Upper lobe of left lung (tissue), 4 donors: Measurements from ENCODE around the gene PHTF1.
"Not testable (repeated sequence)": the region's sequence is repeated elsewhere in the genome, so short reads cannot be mapped to it uniquely, and the experiment has no call there.

Source experiments
- EP300 ChIP-seq, 4 donors: sonication (generic); formaldehyde crosslinking; IDR thresholded peaks; one replicate each; pipeline ENCODE4 v1.5.1; 2017; ENCODE audit warnings: antibody characterized with exemption in 4 of 4, control low read depth in 2 of 4
- POLR2A ChIP-seq, 4 donors: fragments of 450-650 bp; IDR thresholded peaks; one replicate each; pipeline ENCODE4 v1.5.1; 2016 to 2017; ENCODE audit warnings: antibody characterized with exemption in 4 of 4, mild to moderate bottlenecking in 2 of 4

- not testable (repeated sequence) for TF ChIP-seq EP300, POLR2A (IDR thresholded peaks at IDR 0.05)
These were observed 41.8 kb downstream of the PHTF1 start for GRCh38 chr1:113717506-113717905.
